GM12892 (cell line): ENCODE measurements around the gene MAG.

Experiments
- POLR2A ChIP-seq: IDR thresholded peaks from 2 replicates; pipeline ENCODE4 v1.6.1; 2011; ENCODE audit warnings: low read depth, low read length, control low read depth
- POLR2AphosphoS5 ChIP-seq: IDR thresholded peaks from 2 replicates; pipeline ENCODE4 v1.6.1; 2011; ENCODE audit warnings: low read depth, low read length, control low read depth
- TAF1 ChIP-seq: IDR thresholded peaks from 2 replicates; pipeline ENCODE4 v1.6.1; 2011; ENCODE audit warnings: low read depth, mild to moderate bottlenecking, control low read depth, low read length, borderline replicate concordance

DNA sequence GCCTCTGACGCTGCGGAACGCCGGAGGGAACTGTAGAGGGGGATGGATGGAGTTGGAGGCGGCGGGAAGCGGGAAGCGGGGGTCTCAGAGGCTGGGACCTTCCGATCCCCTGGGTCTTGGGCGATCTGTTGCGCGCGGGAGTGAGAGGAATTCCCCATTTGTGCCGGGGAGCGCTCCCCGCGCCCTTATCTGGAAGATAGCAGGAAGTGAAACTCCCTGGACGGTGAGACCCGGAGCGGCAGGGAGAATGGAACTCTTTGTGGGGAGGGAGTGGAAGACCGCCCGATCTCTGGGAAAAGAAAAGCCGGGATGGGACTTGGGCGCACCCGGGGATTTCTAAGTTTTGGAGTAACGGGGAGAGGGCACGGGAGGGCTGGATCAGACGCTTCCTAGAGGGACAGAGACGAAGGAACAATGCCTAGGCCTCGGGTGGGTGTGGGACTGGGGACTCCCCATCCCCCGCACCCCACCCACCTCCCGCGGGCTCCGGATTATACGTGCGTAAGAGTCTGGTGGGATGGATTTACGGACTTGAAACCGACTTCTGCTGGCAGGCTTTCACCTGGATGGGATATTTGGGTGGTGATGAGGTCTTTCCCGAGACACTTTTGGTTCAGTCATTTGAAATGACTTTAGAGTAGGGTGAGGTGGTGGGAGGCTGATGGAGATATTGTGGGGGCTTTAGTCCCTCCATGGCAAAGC, 42.7 kb upstream of the MAG start:
- TF ChIP-seq POLR2AphosphoS5 (no peak), TAF1 (no peak), POLR2A (no peak)
